ENCODE results near the gene PYGM. TPM values are rescaled to one million over a fixed set of nuclear protein-coding genes. Genes with fewer than 3 reads are reported as not detected.

PYGM gene
- total RNA-seq, 1 experiment from 2014 or later, result 3.6 TPM

DNA sequence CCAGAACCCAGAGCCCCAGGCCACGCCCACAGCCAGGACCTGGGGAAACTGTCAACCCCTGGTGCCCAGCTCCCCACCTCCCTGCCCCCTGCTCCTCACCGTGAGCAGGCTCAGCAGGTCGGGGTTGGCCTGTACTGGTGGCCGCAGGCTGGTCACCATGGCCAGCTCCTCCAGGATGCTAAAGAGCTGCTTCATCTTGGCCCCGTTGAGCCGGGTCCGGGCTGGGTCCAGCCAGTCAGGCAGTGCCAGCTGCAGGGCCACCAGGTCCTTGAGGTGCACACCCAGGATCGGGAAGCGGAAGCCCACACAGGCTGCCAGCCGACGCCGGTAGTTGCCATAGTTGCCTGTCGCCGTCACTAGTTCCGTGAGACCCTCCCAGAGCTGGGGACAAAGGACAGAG lies 23.1 kb downstream of the PYGM start:
- H3K4me1 ChIP-seq (ENCODE audit: insufficient read depth, low read length), result peaks cover 3% of the 10 kb centered on the region; the same call in 1 of the 2 replicates
- H3K79me1 ChIP-seq (ENCODE audit: insufficient read depth, low read depth, low read length, poor library complexity, severe bottlenecking), result no peaks in the 10 kb centered on the region
- H3K27ac Mint-ChIP-seq, result no peak overlapping the region
- H3K4me2 ChIP-seq (ENCODE audit: insufficient read depth, insufficient read length, low read length), result no peak overlapping the region
- H3K23me2 ChIP-seq (ENCODE audit: insufficient read length, low read depth, low read length, poor library complexity, severe bottlenecking), result peaks cover 6% of the 10 kb centered on the region
- no peak overlapping the region for H3K4ac ChIP-seq (ENCODE audit: low read depth, low read length)
- H2BK120ac ChIP-seq (ENCODE audit: low read depth, low read length, poor library complexity, severe bottlenecking), result no peak overlapping the region
- no peak overlapping the region for H3K27ac ChIP-seq (ENCODE audit: insufficient read length, low read depth, low read length)
- no peak overlapping the region for H2BK5ac ChIP-seq (ENCODE audit: insufficient read length, low read length)
- H2BK12ac ChIP-seq (ENCODE audit: insufficient read length, low read depth, low read length), result no peak overlapping the region
- no peaks in the 10 kb centered on the region for H3K9me3 Mint-ChIP-seq
- no peak overlapping the region for H4K91ac ChIP-seq (ENCODE audit: insufficient read length, low read depth, low read length)
- H3K23ac ChIP-seq (ENCODE audit: insufficient read length, low read depth, low read length), result no peak overlapping the region
- no peaks in the 10 kb centered on the region for H4K20me1 ChIP-seq (ENCODE audit: control insufficient read depth, insufficient read depth, insufficient read length)
- peaks cover 32 to 38% of the 10 kb centered on the region in 2 experiments for H3K4me1 Mint-ChIP-seq
- H3K14ac ChIP-seq (ENCODE audit: insufficient read depth, low read length), result no peak overlapping the region
- H3K56ac ChIP-seq (ENCODE audit: insufficient read length, low read depth, low read length), result no peak overlapping the region
- no peak overlapping the region for H2AK5ac ChIP-seq (ENCODE audit: insufficient read length, low read length)
- no peaks in the 10 kb centered on the region for H3K79me2 ChIP-seq (ENCODE audit: insufficient read depth, low read length)
- H3K9me3 ChIP-seq (ENCODE audit: control insufficient read depth, low read depth, low read length), result no peaks in the 10 kb centered on the region
- peaks cover 31% of the 10 kb centered on the region for H3K27me3 Mint-ChIP-seq (ENCODE audit: low read depth)
- H4K8ac ChIP-seq (replicated peaks; ENCODE audit: insufficient read length, low read depth, low read length), result no peak overlapping the region
- H4K5ac ChIP-seq (ENCODE audit: insufficient read length, low read depth, low read length), result no peak overlapping the region
- no peak overlapping the region for H2AFZ ChIP-seq (ENCODE audit: low read length)
- H3K18ac ChIP-seq (ENCODE audit: insufficient read length, low read depth, low read length), result no peak overlapping the region
- H3T11ph ChIP-seq (ENCODE audit: low read length), result no peak overlapping the region
- H3K9ac ChIP-seq (ENCODE audit: extremely low read depth, insufficient read length, low read length), result no peak overlapping the region
- no peak for DNase-seq
- no peak for TF ChIP-seq CTCF (conservative IDR thresholded peaks at IDR 0.05)
- H3K4me3 Mint-ChIP-seq, result no peak overlapping the region
- no peak overlapping the region for H2BK20ac ChIP-seq (ENCODE audit: low read depth, low read length, poor library complexity, severe bottlenecking)
- no peaks in the 10 kb centered on the region for H3K27me3 ChIP-seq (ENCODE audit: insufficient read depth, low read length)
- no peak overlapping the region for H2BK15ac ChIP-seq (ENCODE audit: low read depth, low read length)
- no CpG with 5 or more reads among the region's 15 CpGs for WGBS (ENCODE audit: extremely low coverage, insufficient read length, low lambda C conversion rate)
- peaks cover 3 to 19% (median 5%) of the 10 kb centered on the region in 3 experiments; a peak in 5 of 7 replicates for H3K36me3 Mint-ChIP-seq (ENCODE audit: insufficient read depth in 1 of 3, low read depth in 3 of 3)

Data from H9 (cell line).